ENCODE data around the gene UTP3.
"Not testable (repeated sequence)": the region's sequence is repeated elsewhere in the genome, so short reads cannot be mapped to it uniquely, and the experiment has no call there.

Gene UTP3

GRCh38 chr4:70687821-70688794 is at the start of gene UTP3:
UTP3 (plus strand) TSS chr4:70688532; CDS start chr4:70688678, 146 bp downstream.
- peak; percentile 92 for DNase-seq

GRCh38 chr4:70640192-70640591 is 48.1 kb upstream of the UTP3 start:
- no peak for DNase-seq

DNA sequence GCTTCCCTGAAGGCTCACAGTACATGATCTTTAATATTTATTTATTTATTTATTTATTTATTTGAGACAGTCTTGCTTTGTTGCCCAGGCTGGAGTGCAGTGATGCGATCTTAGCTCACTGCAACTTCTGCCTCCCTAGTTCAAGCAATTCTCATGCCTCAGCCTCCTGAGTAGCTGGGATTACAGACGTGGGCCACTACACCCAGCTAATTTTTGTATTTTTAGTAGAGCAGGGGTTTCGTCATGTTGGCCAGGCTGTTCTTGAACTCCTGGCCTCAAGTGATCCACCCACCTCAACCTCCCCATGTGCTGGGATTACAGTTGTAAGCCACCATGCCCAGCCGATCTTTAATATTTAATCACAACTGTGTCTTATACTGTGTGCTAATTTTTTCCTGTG is 37.6 kb upstream of the UTP3 start:
- DNase-seq, result not testable (repeated sequence)

GRCh38 chr4:70651864-70652506 is 36.3 kb upstream of the UTP3 start:
- DNase-seq, result peak; percentile 14

GRCh38 chr4:70654605-70655011 is 33.7 kb upstream of the UTP3 start:
- no peak for DNase-seq

GRCh38 chr4:70657326-70657725 is 31.0 kb upstream of the UTP3 start:
- no peak for DNase-seq

- DNase-seq, result no peak
These were observed 29.9 kb upstream of the UTP3 start for GRCh38 chr4:70658418-70658817.

GRCh38 chr4:70660106-70660505 is 28.2 kb upstream of the UTP3 start:
- DNase-seq, result no peak

DNA sequence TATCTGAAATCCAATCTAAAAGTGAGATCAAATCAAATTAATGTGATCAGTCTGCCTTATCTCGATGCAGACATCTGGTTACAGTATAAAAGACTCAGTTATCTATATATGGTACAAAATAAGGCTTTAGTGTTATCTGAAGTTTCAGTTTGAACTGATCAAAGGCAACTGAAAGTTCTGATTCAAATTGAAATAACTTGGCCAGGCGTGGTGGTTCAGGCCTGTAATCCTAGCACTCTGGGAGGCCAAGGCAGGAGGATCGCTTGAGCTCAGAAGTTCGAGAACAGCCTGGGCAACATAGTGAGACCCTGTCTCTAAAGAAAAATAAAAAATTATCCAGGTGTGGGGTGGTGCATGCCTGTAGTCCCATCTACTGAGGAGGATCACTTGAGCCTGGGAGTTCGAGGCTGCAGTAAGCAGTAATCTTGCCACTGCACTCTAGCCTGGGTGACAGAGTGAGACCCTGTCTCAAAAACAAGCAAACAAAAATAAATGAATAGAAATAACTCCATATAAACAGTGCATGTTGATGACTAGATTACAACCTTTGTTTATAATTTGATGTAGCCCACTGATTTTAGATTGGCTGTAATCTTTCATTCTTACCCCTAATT is 26.9 kb upstream of the UTP3 start:
- not testable (repeated sequence) for DNase-seq

DNA sequence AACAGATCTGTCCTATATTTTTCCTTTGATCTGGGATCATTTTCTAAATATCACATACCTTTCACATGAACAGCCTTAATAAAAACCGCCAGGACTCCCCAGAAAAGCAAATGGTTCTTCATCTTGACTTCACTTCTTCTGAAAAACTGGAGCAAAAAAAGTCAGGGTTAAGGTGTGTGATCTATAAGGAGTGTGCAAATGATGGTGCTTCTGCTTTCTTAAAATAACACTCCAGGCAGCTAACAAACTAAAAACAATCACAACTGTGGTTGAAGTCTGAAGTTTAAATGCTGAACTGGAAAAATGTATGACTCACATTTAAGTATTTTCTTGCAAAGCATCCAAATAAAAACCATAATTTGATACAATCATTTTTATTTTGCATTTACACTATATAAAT is 22.0 kb upstream of the UTP3 start, which contains the start of gene JCHAIN:
JCHAIN (minus strand) TSS at position 140 of the 400 bp plus-strand sequence; CDS start at position 122, 18 bp downstream.
- no peak for DNase-seq

DNA sequence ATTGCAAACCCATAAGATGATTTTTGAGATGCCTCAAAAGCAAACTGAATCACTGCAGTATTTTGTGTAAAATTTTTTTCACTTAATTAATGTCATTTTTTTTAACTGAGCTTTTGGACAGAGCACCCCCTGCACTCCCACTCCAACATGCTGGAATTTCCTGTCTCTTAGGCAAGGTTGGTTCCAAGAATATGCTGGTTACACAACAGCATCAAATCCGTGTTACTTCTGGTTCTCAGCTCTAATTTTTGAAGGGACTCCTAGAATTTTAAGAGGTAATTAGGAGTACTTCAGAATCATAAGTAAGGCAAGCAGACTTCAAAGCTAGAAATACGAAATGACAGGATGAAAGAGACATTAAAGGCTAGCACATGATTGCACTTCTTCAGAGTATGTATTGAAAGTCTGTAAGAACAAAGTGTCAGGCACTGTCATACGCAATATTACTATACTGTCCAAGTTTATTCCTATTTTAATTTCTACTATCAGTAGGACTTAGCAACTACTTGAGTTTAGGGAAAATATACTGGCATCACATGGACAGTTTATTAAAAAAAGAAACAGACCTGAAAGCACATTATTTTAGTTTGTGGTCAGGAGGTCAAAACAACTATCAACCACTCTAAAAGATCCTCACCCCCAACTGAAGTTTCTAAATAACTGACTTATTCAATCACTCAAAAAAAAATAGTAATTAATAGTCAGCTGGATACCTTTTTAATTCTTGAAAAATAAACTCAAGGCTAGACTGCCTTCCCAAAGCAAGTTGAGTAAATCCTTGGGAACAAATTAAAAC is 20.4 kb upstream of the UTP3 start:
- DNase-seq, result no peak

- no peak for DNase-seq
These were observed 17.9 kb upstream of the UTP3 start for GRCh38 chr4:70670332-70671014.

- no peak for DNase-seq
These were observed 17.2 kb upstream of the UTP3 start for GRCh38 chr4:70671091-70671490.

GRCh38 chr4:70674191-70674590 is 14.1 kb upstream of the UTP3 start:
- no peak for DNase-seq

DNA sequence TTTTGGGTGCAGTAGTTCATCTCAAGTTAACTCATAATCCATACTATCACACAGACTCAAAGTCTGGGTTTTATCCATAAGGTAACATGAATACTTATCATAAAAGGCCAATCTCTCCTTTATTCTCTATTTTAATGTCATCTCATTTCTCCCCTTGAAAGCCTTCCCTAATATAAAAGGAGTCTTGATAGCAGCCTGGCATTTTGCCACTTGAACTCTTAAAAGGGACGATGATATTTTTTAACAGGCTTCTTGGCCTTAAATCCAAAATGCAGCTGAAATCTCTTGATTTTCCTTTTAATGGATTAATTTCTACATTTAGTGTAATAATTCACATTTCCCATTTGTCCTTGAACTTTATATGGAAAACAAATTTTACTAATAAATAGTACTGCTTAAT is 13.6 kb upstream of the UTP3 start:
- DNase-seq, result no peak

GRCh38 chr4:70676554-70677090 is 11.7 kb upstream of the UTP3 start:
- DNase-seq, result no peak

GRCh38 chr4:70678383-70678999 is 9.8 kb upstream of the UTP3 start:
- DNase-seq, result no peak

- no peak for DNase-seq
These were observed 7.4 kb upstream of the UTP3 start for GRCh38 chr4:70680934-70681333.

DNA sequence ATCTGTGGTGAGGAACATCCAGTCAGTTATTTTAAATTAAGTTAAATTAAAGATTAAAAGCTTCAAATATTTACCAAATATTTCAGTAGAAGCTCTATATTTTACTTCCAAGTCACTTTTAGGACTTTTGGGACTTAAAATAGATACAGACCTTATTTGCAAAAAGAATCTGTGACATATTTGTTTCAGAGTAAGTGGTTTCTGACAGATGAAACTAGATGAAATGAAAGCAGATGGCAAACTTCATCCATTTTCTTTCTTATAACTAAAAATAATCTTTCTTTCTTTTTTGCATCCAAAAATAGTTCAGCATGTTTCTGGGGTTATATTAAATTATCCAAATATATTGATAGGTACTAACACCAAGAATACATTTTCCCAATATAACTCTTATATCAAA is 6.6 kb upstream of the UTP3 start:
- DNase-seq, result no peak

GRCh38 chr4:70682142-70682541 is 6.2 kb upstream of the UTP3 start:
- not testable (repeated sequence) for DNase-seq

GRCh38 chr4:70687392-70687791 is 940 bp upstream of the UTP3 start:
- peak; percentile 36 for DNase-seq
